Hematopoietic multipotent progenitor cell treated with erythropoietin and hydrocortisone succinate and interleukin-3 and kit ligand, for 15 days (in vitro differentiated cells): ENCODE results near the gene SPTLC3.

ENCODE experiments used
- DNase-seq: peaks from one replicate; pipeline ENCODE4 v3.0.0-alpha.2; 2015; ENCODE audit warnings: low spot score

Gene SPTLC3

DNA sequence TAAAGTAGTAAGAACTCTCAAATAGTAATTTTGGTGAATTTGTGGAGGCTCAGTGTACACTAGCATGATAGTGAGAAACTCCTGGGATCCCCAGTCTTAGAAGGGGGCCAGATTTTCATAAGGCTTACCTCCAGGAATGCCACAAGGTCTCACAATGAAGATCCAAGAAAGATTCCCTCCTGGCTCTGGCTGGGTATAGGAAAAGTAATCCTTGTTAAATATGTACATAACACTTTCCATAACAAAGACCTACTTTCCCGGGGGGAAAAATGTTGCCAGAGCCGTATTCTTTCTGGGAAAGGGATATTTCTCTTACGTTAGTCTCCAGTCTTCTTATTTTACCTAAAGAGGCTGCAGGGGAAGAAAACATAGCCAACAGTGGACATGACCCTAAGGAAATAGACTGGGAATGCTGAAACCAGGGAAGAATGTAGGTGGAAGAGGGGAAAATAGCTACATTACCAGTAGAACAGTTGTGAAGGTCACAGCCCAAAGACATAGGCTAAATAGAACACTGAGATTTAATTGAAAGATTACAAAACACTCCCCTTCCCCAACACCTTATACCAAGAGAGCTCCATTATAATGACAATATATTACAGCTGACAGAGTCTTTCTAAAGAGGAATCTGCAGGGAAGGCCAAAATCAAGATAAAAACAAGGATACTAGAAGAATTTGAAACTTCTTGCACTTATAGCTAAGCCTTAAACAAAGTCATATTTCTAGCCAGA is 177.4 kb downstream of the SPTLC3 start:
- no peak for DNase-seq

DNA sequence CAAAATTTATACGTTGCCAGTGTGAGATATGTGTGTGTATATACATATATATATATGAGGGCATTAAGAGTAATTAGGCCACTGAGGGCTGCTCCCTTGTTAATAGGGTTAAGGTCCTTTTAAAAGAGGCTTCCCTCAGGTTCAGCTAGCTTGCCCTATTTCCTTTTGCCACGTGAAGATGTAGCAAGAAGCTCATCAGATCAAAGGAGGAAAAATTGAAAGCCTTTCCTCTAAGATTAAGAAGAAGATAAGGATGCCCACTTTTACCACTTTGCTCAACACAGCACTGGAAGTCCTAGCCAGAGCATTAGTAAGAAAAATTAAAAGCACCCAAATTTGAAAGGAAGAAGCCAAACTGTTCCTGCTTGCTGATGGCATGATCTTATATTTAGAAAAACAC is 179.1 kb downstream of the SPTLC3 start:
- no peak for DNase-seq

DNA sequence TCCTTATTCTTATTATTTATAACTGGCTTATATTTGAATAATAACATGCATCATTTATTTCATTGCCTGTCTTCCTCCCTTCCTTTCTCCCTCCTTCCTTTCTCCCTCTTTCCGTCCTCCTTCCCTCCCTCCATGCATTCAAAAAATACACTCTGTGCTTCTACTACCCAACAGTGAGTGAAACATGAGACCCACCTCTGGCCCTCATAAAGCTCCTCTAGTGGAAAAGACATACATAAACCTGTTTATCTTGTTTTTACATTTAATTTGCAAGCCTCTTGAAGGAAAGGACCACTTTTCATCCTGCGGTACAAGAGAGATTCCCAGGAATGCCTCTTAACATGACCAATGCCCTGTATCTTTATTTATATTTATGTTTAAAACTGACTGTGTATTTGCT is 190.5 kb downstream of the SPTLC3 start:
- DNase-seq, result no peak

DNA sequence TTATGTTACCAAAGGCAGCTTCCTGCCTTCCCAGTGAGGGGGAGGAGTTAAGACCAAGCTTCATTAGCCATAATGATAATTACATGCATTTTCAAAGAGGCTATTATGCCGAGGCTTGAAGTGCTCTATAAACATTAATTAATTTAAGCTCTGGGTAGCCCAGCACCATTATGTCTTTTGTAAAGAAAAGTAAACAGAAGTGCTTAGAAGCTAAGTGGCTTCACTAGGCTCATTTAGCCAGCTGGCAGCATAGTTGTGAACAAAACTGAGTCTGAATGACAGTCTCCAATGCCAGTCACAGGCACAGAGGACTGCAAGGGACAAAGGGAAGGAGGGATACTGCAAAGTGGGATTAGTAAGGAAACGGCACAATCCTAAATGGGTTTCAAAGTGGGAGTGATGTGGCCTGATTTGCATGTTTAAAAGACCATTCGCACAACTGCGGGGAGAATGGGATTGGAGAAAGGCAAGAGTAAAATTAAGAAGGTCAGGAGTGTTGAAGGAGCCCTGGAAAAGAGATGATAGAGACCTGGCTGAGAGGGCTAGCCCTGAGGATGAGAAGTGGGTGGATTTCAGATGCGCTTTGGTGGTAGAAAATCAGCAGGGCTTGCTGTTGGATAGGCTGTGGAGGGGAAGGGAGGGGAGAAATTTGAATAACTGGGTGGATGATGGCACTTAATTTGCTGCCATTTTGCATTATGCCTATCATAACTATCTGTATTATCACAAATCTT is 192.2 kb downstream of the SPTLC3 start:
- no peak for DNase-seq

DNA sequence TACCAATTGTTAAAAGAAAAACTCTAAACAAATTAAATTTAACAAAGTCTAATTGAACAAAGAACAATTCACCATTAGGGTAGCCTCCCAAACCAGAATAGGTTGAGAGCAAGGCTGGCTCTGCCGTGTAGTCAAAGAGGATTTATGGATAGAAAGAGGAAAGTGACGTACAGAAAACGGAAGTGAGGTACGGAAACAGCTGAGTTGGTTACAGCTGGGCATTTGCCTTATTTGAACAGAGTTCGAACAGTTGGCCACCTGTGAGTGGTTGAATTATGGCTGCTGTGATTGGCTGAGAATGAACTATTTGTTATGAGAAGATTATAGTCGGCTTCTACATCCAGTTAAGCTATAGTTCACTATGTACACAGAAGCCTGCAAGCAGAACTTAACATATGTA is 193.8 kb downstream of the SPTLC3 start:
- no peak for DNase-seq

DNA sequence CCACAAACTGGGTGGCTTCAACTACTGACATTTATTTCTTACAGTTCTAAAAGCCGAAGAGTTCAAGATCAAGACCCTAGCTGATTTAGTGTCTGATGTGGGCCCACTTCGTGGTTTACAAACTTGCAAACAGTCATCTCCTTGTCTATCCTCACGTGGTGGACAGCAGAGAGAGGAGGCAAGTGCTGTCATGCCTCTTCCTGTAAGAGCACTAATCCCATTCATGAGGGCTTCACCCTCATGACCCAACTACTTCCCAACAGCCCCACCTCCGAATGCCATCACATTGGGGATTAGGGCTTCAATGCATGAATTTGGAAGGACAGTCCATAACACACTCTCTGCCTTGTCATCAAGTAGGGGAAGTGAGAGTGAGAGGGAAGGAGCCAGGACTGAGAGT is 196.7 kb downstream of the SPTLC3 start:
- DNase-seq, result no peak

DNA sequence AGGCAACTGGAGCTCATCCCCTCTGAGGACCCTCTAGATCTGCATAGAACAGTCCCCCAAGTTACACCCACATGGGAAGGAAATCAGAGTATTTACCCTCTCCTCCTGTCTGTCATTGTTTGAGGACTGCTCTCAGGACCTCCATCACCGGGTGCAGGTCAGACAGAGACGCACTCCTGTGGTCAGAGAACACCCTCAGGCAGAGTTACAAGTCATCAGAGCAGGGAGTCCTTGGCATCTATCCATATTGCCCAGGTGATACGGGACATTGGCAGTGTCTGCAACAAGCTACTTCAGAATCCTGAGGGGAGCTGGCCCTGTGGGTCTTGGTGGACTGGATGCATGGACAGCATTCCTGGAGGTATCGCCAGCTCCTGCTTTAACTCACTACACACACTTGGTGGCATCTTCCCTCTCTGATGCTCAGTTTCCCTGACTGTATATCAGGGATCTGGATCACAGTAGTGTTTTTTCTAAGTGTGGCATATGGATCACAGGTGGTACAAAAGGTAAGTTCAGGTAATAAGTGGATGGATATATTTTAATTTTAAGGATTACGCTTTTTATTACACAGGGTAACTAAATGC is 197.2 kb downstream of the SPTLC3 start:
- DNase-seq, result no peak

DNA sequence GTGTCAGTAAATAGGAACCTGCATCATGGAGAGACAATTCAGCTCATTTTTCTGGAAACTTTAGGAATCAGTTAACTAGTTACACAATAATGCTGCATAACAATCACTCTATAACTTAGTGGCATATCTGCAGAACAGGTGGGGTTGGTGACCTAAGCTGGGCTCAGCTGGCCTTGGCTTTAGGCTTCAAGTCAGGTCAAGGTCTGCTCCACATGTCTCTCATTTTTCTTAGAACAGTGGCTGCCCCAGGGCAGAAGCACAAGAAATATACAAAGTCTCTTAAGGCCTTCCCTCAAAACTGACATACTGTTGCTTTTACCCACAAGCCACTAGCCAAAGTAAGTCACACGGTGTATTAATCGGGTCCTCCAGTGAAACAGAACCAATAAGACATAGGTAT is 198.2 kb downstream of the SPTLC3 start:
- no peak for DNase-seq

DNA sequence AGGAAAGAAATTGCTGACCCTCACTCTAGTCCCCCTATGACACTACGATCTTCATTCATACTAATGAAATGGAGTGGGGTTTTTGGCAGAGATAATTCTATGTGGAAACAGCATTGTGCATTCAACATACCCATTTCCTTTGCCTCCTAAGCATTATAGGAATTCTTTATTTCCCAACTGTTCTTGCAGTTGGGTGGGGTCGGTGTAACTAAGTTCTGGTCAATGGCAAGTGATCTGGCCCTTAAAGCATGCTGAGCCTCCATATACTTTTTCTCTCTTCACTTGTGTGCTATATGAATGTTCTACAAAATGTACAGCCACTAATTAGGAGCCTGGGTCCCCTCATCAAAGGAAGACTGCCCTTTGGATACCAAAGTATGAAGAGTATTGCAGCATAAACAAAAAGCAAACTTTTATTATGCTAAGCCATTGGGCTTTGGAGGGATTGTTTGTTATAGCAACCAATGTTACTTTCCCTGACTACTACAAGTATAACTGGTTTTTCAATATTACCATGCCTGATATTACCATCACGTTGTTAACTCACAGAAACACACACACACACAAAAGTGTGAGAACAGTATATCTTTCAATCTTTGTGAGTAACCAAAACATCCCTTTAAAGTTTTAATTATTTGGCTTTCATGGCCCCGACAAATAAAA is 203.3 kb downstream of the SPTLC3 start:
- no peak for DNase-seq

DNA sequence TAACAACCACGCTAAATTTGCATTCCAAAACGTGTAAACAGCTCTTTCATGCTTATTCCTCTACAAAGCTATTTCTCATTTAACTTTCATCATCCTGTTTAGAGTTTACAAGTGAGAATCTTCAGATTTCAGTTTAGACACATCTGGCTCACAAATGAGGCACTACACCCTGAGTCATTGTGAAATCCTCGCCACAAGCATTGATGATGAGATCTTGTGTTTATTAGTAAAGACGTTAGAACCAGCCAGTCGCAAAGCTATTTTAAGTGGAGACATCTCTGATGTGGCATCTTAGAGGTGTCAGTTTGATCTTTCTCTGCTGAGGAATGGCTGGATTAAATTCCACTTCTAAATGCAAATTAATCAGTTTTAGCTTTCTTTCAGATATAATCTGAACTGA is 204.0 kb downstream of the SPTLC3 start:
- DNase-seq, result no peak

DNA sequence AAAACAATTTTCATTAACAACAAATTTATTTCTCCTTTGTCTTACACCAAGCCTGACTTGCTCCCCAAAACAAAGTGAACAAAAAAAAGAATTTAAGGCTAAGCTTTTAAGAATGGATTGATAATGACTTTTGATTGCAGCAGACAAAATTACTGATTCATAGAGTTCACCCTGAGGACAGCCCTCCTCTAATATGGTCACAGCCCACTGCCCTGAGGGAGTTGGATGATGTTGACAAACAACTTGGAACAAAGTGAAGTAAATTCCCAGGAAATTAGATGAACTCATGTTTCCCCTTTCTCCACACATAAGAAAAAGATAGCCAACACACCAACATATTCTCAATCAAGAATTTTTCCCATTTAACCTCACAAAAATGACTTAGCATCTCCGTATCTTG is 204.6 kb downstream of the SPTLC3 start:
- no peak for DNase-seq

DNA sequence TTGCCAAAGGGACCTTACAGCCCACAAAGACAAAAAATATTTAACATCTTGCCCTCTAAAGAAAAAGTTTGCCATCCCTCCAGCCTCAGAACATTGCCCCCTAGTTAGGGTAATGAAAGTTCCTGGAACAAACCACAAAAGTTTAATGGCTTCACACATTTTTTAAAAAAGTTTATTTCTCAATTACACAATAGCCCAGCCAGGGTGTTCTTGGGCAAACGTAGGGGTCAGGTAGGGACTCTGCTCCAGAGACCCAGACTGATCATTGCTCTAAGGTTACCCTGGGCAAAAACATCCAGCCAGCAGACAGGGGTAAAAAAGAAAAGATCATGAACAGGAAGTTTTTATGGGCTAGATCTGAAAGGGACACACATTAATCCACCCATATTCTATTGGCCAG is 207.8 kb downstream of the SPTLC3 start:
- no peak for DNase-seq
